Left ventricle myocardium inferior (tissue), 1 donor: ENCODE measurements around the gene APEX1. TPM values are rescaled to one million over a fixed set of nuclear protein-coding genes. Genes with fewer than 3 reads are reported as not detected.

Experiments
- DNase-seq: peaks from one replicate; pipeline ENCODE4 v3.0.0-alpha.2; 2020
- H3K27ac ChIP-seq: fragments of 200-600 bp; replicated peaks from 2 replicates; pipeline ENCODE4 v1.8.0; 2021
- H3K27me3 ChIP-seq: fragments of 200-600 bp; 2 replicates; pipeline ENCODE4 v1.8.0; 2021; ENCODE audit warnings: low read depth
- H3K36me3 ChIP-seq: fragments of 200-600 bp; 2 replicates; pipeline ENCODE4 v1.8.0; 2021
- H3K4me1 ChIP-seq: fragments of 200-600 bp; 2 replicates; pipeline ENCODE4 v1.8.0; 2021
- H3K4me3 ChIP-seq: fragments of 200-600 bp; 2 replicates; pipeline ENCODE4 v1.8.0; 2021; ENCODE audit warnings: mild to moderate bottlenecking, moderate library complexity
- H3K9me3 ChIP-seq: fragments of 200-600 bp; replicated peaks from 2 replicates; pipeline ENCODE4 v1.8.0; 2021
- intact Hi-C: fragments of 100-400 bp; cut with micrococcal nuclease; formaldehyde crosslinking; loops from one replicate; pipeline ENCODE4 v1.11.0; 2022
- total RNA-seq: library from RNA; stranded (reverse); fragmentation: NEBNext Ultra II Directional; extraction: Animal tissue kit (Norgen Biotek cat#: 25700); gene quantifications from one replicate; pipeline ENCODE4 v1.2.1, GENCODE V29; 2021
- TF ChIP-seq, protein P1 (sequence below): fragments of 200-600 bp; IDR thresholded peaks from 2 replicates; pipeline ENCODE4 v1.8.0; 2021; ENCODE audit warnings: antibody characterized with exemption, mild to moderate bottlenecking, borderline replicate concordance
- donor health status: DM: no; HTN: yes; CAD: no; lungs with severe emphysema.

The APEX1 gene
- total RNA-seq, 1 donor from 2014 or later, result 75.0 TPM

DNA sequence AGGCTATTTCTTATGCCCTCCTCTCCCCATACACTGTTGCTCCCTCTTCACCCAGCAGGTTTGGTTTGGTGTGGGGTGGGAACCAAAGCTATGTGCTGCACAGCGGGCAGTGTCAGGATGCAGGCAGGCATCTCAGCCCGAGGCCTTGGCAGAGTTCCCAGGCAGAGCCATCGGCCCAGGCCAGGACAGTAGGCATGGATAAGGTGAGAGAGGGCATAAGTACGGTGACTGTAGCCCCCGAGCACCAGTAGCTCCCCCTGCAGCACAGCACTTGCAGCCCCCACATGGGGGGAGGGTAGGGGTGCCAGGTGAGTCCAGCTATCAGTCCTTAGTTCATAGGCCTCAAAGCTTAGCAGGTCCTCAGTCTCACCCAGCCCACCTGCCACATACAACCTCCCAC lies 26.2 kb upstream of the APEX1 start:
- Histone ChIP-seq H3K27ac (no peak overlapping the region), H3K9me3 (no peaks in the 10 kb centered on the region), H3K36me3 (no peaks in the 10 kb centered on the region), H3K4me3 (no peak overlapping the region), H3K4me1 (peaks cover 8% of the 10 kb centered on the region), H3K27me3 (no peaks in the 10 kb centered on the region)
- intact Hi-C loops, result no loop called here
- no peak for DNase-seq
- TF ChIP-seq, protein P1, sequence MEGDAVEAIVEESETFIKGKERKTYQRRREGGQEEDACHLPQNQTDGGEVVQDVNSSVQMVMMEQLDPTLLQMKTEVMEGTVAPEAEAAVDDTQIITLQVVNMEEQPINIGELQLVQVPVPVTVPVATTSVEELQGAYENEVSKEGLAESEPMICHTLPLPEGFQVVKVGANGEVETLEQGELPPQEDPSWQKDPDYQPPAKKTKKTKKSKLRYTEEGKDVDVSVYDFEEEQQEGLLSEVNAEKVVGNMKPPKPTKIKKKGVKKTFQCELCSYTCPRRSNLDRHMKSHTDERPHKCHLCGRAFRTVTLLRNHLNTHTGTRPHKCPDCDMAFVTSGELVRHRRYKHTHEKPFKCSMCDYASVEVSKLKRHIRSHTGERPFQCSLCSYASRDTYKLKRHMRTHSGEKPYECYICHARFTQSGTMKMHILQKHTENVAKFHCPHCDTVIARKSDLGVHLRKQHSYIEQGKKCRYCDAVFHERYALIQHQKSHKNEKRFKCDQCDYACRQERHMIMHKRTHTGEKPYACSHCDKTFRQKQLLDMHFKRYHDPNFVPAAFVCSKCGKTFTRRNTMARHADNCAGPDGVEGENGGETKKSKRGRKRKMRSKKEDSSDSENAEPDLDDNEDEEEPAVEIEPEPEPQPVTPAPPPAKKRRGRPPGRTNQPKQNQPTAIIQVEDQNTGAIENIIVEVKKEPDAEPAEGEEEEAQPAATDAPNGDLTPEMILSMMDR, result no peak

DNA sequence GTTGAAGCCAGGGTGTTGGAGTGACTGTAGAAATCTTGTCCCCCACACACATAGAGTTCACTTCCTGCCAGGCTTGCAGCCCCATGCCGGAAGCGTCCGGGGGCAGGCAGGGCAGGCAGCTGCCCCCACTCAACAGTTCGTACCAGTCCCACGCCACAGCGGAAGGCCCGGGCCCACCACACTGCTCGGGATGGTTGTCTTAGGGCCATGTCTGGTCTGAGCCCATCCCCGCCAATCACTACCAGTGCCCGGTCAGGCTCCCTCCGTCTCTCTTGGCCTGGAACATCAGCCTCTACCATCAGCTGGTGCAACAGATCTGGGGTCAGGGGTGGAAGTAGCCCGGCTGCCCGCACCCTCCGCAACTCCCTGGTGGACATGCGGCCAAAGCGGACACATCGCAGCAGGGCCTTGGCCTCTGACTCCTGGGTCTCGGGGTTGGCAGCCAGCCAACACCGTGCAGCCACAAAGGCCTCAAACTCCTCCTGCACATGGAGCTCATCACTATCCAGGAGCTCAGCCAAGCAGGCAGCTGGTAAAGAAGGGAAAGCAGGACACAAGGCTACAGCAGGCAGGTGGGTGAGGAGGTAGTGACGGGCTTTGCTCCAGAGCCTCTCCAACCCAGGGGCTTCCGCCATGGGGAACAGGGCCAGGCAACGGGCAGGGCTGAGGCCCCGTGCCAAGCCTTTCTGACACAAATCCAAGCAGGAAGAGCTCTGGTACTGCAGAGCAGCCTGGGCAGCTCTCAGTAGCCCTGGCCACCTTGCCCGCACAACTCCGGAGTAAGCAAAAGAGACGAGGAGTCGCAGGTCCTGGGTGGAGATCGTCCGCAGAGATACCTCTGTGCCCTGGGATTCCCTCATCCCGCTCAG lies 25.0 kb upstream of the APEX1 start:
- H3K9me3 ChIP-seq, result no peaks in the 10 kb centered on the region
- H3K4me1 ChIP-seq, result peaks cover 19% of the 10 kb centered on the region
- peaks cover 6% of the 10 kb centered on the region for H3K27me3 ChIP-seq
- TF ChIP-seq, protein P1, result no peak
- intact Hi-C loops, result no loop called here
- H3K27ac ChIP-seq, result no peak overlapping the region
- no peak overlapping the region for H3K4me3 ChIP-seq
- H3K36me3 ChIP-seq, result no peaks in the 10 kb centered on the region
- peak; percentile 39 for DNase-seq

DNA sequence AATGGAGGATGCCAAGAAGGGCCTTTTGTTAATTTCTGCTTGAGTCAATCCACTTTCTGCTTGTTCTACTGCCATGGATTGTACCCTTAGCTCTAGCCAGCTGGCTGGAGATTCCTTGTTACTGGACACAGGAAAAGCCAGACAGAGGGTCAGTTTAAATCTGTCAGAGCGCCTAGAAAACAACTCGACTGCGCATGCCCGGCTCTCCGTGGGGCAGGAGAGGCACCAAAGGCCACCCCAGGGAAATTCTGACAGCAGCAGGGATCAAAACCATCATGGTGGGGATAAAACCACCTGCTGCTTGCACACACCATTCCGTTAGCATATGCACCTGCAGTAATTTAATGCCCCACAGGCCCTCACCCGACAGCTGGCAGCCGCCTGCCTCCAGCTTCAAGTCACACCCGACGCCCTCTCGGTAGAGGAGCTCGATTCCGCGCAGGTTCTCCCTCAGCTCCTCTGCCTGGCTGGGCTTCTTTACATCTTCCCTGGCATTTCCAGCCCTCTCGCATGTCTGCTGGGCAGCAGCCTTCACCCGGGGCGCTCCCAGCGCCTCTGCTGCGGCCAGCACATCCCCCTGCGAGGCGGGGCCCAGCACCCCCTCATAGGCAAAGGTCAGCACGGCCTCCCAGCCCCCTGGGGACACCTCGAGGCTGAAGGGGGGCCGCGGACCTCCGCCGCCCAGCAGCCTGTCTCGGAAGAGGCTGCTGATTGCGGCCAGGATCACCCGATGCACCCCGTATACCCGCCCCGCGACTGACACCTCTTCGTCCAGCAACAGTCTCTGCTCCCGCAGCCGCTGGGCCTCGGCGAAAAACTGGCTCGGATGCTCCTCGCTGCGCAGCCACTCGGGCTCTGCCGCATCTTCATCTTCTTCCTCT lies 20.1 kb upstream of the APEX1 start:
- Histone ChIP-seq H3K27ac (peak overlapping the region; percentile 72), H3K9me3 (no peaks in the 10 kb centered on the region), H3K4me1 (peaks cover 29% of the 10 kb centered on the region), H3K4me3 (peak overlapping the region; percentile 63), H3K27me3 (peaks cover 31% of the 10 kb centered on the region), H3K36me3 (no peaks in the 10 kb centered on the region)
- intact Hi-C loops, result no loop called here
- DNase-seq, result peak; percentile 62
- TF ChIP-seq, protein P1, result no peak

DNA sequence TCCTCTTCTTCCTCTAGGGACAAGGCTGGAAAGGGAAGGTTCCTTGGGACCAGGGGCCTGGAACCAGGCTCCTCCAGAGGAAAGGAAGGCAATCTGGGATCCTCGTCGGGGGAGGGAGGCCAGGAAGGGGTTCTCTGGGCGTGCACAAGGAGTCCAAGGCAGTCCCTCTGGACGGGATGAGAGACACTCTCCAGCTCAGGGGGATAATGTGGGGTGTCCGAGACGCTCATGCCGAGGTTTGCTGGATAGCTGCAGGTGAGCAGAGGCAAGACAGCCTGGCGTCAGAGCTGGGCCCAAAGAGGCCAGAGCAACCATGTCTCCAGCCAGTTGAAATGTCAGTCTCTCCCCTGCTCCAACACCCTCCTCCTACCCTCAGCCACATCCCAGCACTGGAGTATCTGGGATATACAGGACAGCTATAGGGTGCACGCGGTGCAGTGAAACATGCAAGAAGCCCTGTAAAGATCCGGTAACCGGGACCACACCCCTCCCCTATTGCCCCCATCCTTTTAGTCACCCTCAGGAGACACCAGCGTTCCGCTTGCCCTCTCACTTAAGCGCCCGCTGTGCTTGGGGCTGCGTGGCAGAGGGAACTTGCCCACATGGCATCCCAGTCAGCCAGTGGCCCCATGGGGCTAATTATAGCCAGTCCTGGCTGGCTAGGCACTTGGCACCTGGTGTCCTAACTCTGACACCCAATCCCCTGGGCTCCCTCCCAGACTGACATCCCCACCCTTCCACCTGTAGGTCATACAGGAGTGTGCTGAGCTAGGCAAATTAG lies 19.3 kb upstream of the APEX1 start, which contains the start of gene KLHL33:
Gene KLHL33 (minus strand): TSS at position 585 of the 781 bp plus-strand sequence. CDS start 355 bp downstream, at position 230.
- H3K27me3 ChIP-seq, result peaks cover 31% of the 10 kb centered on the region
- H3K4me3 ChIP-seq, result peak within 1 kb of the TSS; percentile 63
- H3K9me3 ChIP-seq, result no peaks in the 10 kb centered on the region
- peak within 1 kb of the TSS; percentile 72 for H3K27ac ChIP-seq
- H3K4me1 ChIP-seq, result peaks cover 21% of the 10 kb centered on the region
- no peak for DNase-seq
- TF ChIP-seq, protein P1, result no peak
- no peaks in the 10 kb centered on the region for H3K36me3 ChIP-seq
- intact Hi-C loops, result no loop called here

DNA sequence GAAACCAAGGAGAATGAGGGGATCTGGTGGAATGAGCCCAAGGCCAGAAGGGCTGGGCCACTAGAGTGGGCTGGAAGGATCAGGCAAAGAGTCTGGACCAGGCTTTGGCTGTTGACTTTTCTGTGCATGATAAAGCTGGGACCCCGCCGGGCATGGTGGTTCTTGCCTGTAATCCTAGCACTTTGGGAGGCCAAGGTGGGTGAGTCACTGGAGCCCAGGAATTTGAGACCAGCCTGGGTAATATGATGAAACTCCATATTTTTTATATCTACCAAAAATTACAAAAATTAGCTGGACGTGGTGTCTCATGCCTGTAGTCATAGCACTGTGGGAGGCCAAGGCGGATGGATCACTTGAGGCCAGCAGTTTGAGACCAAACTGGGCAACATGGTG lies 18.7 kb upstream of the APEX1 start:
- H3K4me3 ChIP-seq, result no peak overlapping the region

More for the DNA sequence above, 18.7 kb upstream of the APEX1 start:
- no peaks in the 10 kb centered on the region for H3K36me3 ChIP-seq
- H3K27ac ChIP-seq, result no peak overlapping the region
- peaks cover 21% of the 10 kb centered on the region for H3K4me1 ChIP-seq
- intact Hi-C loops, result no loop called here
- peaks cover 31% of the 10 kb centered on the region for H3K27me3 ChIP-seq
- H3K9me3 ChIP-seq, result no peaks in the 10 kb centered on the region
- DNase-seq, result no peak
- TF ChIP-seq, protein P1, result no peak
